Fibroblast of skin of left biceps (primary cell): ENCODE data around the gene MOXD1.
"Not testable (repeated sequence)": the region's sequence is repeated elsewhere in the genome, so short reads cannot be mapped to it uniquely, and the experiment has no call there.

Experiments
- DNase-seq, 2 experiments: peaks; one replicate each; pipeline ENCODE4 v3.0.0-alpha.2; 2013; ENCODE audit warnings: low read depth in 2 of 2

Gene MOXD1

GRCh38 chr6:132282696-132283095, 118.6 kb downstream of the MOXD1 start:
- DNase-seq, result no peak

- DNase-seq, result no peak
Observed at GRCh38 chr6:132280436-132280835, 120.8 kb downstream of the MOXD1 start.

GRCh38 chr6:132279592-132280139, 121.6 kb downstream of the MOXD1 start:
- peak in 1 of 2 experiments; percentile 28 for DNase-seq

GRCh38 chr6:132275066-132275970, 126.0 kb downstream of the MOXD1 start:
- DNase-seq, result no peak

GRCh38 chr6:132272776-132273175, 128.5 kb downstream of the MOXD1 start:
- no peak for DNase-seq

GRCh38 chr6:132270726-132271402, 130.4 kb downstream of the MOXD1 start:
- no peak for DNase-seq

GRCh38 chr6:132268666-132269065, 132.6 kb downstream of the MOXD1 start:
- not testable (repeated sequence) for DNase-seq

- DNase-seq, result no peak
Observed at GRCh38 chr6:132268209-132268608, 133.1 kb downstream of the MOXD1 start.

GRCh38 chr6:132265451-132266097, 135.7 kb downstream of the MOXD1 start:
- DNase-seq, result no peak

- no peak for DNase-seq
Observed at GRCh38 chr6:132264021-132264500, 137.2 kb downstream of the MOXD1 start.

- no peak for DNase-seq
Observed at GRCh38 chr6:132261354-132261753, 139.9 kb downstream of the MOXD1 start.

GRCh38 chr6:132259070-132259469, 142.2 kb downstream of the MOXD1 start:
- DNase-seq, result no peak

- DNase-seq, result no peak
Observed at GRCh38 chr6:132257561-132257960, 143.7 kb downstream of the MOXD1 start.

- DNase-seq, result no peak
Observed at GRCh38 chr6:132256457-132256856, 144.8 kb downstream of the MOXD1 start.

GRCh38 chr6:132253906-132254305, 147.4 kb downstream of the MOXD1 start:
- no peak for DNase-seq

- DNase-seq, result no peak
Observed at GRCh38 chr6:132253211-132253610, 148.1 kb downstream of the MOXD1 start.

- no peak for DNase-seq
Observed at GRCh38 chr6:132252113-132252512, 149.2 kb downstream of the MOXD1 start.

GRCh38 chr6:132251711-132252110, 149.6 kb downstream of the MOXD1 start:
- no peak for DNase-seq

GRCh38 chr6:132247381-132248159, 153.7 kb downstream of the MOXD1 start:
- no peak for DNase-seq

- DNase-seq, result no peak
Observed at GRCh38 chr6:132246632-132247270, 154.5 kb downstream of the MOXD1 start.

GRCh38 chr6:132246120-132246617, 155.1 kb downstream of the MOXD1 start:
- DNase-seq, result no peak
